NK-92 (cell line): ENCODE data around the gene CFAP299.
"Not testable (repeated sequence)": the region's sequence is repeated elsewhere in the genome, so short reads cannot be mapped to it uniquely, and the experiment has no call there.

Experiments used
- DNase-seq: peaks from one replicate; lab custom pipeline; 2025; ENCODE audit not compliant: unreplicated experiment; lab: John Stamatoyannopoulos, UW

CFAP299 gene

GRCh38 chr4:80324171-80324570 is 11.4 kb upstream of the CFAP299 start:
- no peak for DNase-seq

GRCh38 chr4:80331693-80332092 is 3.8 kb upstream of the CFAP299 start:
- no peak for DNase-seq

DNA sequence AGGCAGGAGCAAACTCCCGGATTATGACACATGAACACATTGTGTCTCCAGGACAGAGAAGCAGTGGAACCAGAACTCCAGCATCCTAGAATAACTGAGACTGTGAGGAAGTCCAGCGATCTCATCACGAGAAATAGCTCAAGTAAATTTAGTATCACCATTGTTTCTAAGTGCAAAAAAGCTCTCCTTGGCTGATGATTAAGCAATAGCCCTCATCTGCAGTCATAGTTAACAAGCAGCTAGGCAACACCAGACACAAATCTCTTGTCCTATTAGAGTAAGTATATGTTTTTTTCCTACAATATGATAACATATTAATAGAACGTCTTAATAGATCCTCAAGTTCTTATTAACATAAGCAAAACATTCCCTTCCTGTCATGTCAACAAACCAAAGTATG is 2.4 kb upstream of the CFAP299 start:
- no peak for DNase-seq

DNA sequence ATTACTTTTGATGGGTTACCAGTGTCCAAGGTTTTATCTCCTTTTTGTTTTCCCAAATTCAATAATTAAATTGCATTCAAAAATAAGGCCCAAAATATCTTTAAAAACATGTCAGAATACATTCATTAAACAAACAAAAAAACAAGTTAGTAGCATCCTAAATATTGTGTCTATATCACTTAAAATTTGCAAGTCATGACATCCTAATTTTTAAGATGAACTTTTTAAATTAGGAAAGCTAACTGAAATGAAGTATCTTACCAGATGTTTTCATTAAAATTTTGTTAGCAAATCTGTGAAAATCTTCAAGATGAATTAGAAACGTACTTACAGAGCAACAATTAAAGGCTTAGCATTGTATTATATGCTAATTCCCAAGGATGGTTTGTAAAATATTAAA is 962 bp upstream of the CFAP299 start:
- DNase-seq = no peak

DNA sequence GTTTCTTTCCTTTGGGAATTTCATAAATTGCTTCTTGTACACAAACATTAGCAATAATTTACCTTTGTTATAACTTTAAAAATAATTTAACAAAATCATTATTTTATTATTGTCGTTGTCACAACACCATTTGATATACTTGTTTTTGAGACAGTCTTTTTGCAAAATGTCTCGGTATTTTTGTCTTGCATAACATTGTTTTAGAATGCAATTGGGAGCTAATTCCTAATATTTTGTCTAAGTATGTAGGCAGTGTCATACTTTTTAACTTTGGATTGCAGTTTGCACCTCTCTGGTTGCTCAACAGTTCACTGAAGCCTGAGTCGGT is 340 bp upstream of the CFAP299 start:
- DNase-seq = no peak

DNA sequence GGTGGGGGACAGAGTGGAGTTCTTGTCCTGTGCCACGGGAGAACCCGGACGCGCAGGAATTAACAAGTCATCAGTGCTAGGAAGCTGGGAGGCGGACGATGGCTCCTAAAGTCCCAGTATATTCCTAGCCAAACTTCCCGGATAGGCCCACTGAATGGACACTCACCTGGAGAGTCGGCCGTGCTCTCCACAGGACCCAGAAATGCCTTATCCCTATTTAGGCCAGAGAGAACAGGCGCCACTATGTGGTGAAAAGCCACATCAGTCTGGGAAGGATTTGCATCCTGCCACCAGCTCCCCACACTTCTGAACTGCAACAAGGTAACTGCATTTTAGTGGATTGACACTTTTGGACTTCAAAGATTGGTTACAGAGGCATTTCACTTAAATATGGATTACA is 1.1 kb downstream of the CFAP299 start:
- DNase-seq = no peak

DNA sequence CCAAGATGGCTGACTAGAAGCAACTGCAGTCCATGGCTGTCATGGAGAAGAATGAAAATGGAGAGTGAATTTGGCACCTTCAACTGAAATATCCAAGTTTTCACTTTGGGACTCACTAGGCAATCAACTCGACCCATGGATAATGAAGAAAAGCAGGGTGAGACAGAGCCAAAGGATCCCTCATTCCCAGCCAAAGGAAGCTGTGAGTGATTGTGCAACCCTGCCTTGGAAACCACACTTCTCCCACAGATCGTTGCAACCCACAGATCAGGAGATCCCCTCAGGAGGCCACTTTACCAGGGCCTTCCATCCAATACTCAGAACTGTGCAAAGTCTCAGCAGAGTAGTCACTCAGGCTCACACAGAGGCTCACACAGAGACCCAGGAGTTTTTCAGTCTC is 4.5 kb downstream of the CFAP299 start:
- no peak for DNase-seq

DNA sequence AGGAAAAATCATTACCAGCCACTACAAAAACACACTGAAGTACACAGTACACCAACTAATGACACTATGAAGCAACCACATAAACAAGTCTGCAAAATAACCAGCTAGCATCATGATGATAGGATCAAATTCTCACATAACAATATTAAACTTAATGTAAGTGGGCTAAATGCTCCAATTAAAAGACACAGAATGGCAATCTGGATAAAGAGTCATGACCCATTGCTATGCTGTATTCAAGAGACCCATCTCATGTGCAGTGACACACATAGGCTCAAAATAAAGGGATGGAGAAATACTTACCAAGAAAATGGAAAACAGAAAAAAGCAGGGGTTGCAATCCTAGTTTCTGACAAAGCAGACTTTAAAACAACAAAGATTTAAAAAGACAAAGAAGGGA is 7.2 kb downstream of the CFAP299 start:
- not testable (repeated sequence) for DNase-seq

DNA sequence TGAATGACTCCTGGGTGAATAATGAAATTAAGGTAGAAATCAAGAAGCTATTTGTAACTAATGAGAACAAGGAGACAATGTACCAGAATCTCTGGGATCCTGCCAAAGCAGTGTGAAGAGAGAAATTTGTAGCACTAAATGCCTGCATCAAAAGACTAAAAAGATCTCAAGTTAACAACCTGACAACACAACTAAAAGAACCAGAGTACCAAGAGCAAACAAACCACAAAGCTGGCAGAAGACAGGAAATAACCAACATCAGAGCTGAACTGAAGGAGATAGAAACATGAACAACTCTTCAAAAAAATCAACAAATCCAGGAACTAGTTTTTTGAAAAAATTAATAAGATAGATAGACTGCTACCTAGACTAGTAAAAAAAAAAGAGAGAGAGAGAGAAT is 8.4 kb downstream of the CFAP299 start:
- DNase-seq = no peak

- DNase-seq = no peak
These were observed 24.6 kb downstream of the CFAP299 start for GRCh38 chr4:80360084-80360483.

DNA sequence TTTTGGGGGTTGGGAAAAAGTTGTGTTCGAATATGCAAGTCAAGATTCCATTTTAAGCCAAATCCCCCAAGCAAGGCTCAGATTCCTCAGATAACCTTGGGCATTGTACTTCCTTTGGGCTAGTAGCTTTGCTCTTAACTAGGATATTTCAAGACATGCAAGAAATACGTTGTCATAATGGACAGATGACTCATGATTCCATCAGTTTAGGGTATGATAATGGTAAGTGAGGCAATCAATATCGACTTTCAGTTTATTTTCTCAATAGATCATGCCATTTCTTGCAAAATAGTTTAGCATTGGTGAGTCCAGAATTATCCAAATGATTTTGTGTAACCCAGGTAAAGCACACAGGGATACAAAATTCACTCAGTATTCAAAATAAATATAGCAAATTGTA is 25.4 kb downstream of the CFAP299 start:
- DNase-seq = no peak

DNA sequence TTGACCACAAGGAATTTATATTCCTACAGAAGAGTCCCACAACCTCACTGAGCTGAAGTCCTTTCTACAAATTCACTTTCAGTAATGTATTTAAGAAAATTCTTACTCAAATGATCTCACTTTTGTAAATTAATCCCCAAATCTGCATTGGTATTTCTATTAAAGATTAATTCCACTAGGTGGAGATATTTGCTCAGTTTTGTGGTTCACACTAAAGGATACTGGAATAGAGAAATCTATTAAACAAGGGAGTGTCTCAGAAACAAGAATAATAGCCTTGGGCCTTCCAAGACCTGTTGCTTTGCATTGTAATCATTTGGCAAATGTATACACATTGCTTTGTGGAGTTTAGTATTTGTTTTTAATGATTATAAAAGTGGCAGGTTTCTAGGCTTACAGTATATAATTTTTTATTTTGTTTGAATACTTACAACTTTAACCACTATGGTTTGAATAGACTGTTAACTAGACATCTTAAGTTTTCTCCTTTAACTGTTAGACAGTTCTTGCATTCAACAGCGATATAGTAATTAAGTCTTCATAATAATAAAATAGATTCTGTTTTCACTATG is 25.9 kb downstream of the CFAP299 start:
- DNase-seq = no peak

DNA sequence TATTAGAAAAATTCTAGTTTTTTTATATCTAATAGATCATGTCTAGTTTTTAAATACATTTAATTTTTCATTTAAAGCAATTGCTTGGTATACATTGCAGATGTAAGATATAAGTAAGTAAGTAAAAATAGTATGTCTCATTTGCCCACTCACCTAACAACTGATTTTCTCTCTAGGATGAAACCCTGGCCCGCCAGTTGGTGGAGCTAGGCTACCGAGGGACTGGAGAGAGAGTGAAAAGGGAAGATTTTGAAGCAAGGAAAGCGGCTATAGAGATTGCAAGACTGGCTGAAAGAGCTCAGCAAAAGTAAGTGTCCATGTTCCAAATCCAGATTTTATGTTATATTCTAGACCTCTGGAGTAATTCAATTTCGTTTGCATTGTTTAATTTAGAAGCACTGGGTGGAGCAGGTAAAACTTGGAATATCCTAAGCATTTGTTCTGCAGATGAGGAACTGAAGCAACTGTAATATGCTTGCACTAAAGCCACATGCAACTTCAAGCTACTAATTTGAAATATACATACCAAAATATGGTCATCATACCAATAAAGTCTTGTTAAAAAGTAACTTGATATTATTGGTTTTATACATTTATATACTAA is 27.1 kb downstream of the CFAP299 start:
- DNase-seq = no peak

GRCh38 chr4:80365928-80366327 is 30.4 kb downstream of the CFAP299 start:
- no peak for DNase-seq

- no peak for DNase-seq
These were observed 32.2 kb downstream of the CFAP299 start for GRCh38 chr4:80367737-80368136.

DNA sequence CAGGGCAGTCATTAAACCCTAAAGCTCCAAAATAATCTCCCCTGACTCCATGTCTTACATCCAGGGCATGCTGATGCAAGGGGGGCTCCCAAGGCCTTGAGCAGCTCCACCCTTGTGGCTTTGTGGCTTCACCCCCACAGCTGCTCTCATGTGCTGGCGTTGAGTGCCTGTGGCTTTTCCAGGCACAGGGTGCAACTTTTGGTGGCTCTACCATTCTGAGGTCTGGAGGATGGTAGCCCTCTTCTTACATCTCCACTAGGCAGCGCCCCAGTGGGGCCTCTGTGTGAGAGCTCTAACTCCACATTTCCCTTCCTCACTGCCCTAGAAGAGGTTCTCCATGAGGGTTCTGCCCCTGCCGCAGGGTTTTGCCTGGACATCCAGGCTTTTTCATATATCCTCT is 35.1 kb downstream of the CFAP299 start:
- DNase-seq = no peak

DNA sequence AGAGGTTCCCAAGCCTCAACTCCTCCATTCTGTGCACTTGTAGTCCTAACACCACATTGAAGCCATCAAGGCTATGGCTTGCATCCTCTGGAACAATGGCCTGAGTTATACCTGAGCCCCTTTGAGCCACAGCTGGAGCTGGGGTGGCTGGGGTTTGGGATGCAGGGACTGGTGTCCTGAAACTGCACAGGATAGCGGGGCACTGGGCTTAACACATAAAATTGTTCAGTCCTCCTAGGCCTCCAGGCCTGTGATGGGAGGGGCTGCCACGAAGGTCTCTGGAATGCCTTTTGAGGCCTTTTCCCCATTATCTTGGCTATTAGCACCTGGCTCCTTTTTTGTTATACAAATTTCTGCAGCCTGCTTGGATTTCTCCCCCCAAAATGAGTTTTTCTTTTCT is 35.5 kb downstream of the CFAP299 start:
- no peak for DNase-seq

GRCh38 chr4:80374180-80374579 is 38.6 kb downstream of the CFAP299 start:
- no peak for DNase-seq

DNA sequence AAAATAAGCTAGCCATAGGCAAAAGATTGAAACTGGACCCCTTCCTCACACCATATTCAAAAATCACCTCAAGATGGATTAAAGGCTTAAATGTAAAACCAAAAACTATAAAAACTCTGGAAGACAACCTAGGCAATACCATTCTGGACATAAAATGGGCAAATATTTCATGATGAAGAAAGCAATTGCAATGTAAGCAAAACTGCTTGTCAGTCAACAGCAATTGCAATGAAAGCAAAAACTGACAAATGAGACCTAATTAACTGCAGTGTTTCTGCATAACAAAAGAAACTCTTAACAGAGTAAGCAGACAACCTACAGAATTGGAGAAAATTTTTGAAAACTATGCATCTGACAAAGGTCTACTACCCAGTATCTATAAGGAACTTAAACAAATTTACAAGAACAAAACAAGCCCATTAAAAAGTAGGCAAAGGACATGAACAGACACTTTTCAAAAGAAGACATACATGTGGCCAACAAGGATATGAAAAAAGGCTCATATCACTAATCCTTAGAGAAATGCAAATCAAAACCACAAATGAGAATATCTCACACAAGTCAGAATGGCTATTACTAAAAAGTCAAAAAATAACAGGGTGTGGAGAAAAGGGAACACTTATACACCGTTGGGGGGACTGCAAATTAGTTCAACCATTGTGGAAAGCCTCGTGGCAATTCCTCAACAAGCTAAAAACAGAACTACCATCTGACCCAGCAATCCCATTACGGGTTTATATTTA is 46.7 kb downstream of the CFAP299 start:
- no peak for DNase-seq

DNA sequence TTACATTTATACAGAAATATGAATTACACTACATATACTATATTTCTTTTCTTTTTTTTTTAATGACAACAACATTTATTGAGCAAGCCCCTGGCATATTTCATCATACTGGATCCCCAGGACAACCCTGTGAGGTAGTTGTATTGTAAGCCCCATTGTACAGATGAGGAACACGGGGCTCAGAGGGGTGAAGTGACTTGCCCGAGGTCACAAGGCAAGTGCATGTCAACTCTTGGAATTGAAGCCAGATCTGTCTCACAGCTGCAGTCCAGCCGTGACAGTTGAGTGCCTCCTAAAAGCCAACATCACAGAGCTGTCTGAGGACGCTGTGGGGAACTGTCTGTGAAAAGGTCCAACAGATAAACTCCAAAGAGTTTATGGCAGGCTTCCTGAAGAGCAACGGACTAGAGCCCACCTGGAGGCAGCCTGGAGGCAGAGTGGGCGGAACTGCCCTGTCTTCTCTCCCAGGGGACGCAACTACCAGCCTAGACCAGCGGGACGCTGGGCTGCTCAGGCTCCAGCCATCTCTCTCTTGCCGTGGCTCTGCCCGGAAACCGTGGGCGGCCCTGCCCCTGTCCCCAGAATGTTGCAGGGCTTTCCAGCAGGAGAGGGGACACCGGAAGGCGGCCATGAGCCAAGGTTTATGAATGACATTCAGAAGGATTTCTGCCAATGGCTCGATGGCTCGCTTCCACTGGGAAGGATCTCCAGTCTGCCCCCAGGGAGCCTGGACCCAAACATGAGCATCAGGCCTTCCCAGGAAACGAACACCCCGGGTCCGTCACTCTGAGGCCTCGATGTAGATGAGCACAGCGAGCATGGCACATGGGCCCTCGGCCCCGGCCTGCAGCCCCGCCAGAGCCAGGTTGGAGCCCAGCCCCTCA is 50.1 kb downstream of the CFAP299 start:
- no peak for DNase-seq

DNA sequence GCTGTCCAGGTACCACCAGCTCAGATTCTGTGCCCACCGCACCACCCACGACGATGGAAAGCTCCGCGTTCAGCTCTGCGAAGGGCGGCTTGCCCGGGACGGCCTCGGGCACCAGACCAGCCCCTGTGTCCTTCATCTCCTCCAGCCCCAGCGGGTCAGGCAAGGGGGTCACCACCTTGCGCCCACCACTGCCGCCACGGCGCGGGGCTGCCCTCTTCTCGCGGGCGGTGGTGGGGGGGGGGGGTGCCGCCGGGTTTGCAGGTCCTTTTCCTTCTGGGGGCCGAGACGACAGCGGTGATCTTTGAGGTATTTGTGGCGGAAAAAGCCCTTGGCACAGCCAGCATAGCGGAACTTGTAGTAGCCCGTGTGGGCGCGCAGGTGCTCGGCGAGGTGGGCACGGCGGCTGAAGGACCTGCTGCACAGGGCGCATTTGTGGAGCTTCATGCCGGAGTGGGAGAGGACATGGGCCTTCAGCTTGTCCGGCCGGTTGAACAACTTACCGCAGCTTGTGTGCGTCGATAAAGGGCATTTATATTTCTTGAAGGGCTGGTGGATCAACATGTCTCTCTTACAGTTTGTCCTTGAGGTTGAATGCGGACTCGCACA is 50.9 kb downstream of the CFAP299 start:
- DNase-seq = no peak
